PFSK-1 (cell line): ENCODE measurements around the gene MYCBPAP.

Source experiments
- FOXP2 ChIP-seq: optimal IDR thresholded peaks from 2 replicates; pipeline ENCODE3; 2011; ENCODE audit warnings: borderline replicate concordance, control low read depth, inconsistent platforms; ENCODE audit not compliant: insufficient read depth; ENCODE audit errors: extremely low read length, extremely low read depth
- POLR2AphosphoS5 ChIP-seq: IDR thresholded peaks from 2 replicates; pipeline ENCODE4 v1.6.1; 2012; ENCODE audit warnings: low read depth, mild to moderate bottlenecking, control low read depth, low read length, moderate library complexity
- TAF1 ChIP-seq: IDR thresholded peaks from 2 replicates; pipeline ENCODE4 v1.6.1; 2012; ENCODE audit warnings: low read length, control low read depth, borderline replicate concordance; ENCODE audit not compliant: insufficient read depth

- TF ChIP-seq POLR2AphosphoS5 (no peak), TAF1 (no peak), FOXP2 (no peak)
These were observed at the start of gene MYCBPAP for GRCh38 chr17:50507871-50508572.
